ENCODE data around the gene TANC1. TPM values are rescaled to one million over a fixed set of nuclear protein-coding genes. Genes with fewer than 3 reads are reported as not detected.

TANC1 gene
- total RNA-seq, 6 experiments from 2014 or later, result 22.4 to 27.7 (median 23.1) TPM

DNA sequence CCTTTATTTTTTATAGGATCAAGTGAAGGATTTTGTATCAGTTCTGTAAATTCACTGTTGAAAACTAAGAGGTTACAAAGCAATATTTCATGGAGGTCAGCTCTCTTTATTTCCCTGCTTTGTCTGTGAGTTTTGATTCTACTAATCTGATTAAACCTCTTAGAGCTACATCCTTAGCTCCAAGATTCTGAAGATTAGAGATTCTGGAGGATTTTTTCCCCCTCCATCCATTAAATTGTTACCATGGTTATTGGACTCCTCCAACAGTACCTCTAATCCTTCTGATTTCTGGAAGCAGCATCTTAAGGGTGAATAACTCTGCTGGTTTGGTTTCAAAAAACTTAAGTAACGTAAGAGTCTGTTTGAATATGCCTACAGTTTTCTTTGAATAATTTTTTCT lies 110.0 kb downstream of the TANC1 start:
- H3K27ac Mint-ChIP-seq, result no peak overlapping the region

DNA sequence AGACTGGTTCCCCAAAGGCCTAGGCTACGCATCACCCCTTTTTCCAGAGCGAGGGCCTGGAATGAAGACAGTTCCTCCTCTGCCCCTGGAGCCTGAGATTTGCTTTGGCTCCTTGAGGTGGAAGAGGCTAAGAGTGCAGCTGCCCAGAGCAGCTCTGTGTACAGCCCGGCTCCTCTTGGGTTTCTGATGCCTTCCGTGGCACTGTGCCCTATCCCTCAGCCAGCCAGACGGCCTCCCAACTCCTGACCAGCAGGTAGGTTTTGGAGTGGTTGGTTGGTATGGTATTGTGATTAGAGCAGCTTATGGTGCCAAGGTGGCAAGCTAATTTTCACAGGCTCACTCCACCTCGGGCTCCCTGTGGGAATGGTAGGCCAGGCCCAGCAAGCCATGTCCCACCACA lies 112.2 kb downstream of the TANC1 start:
- no peaks in the 10 kb centered on the region for H3K36me3 Mint-ChIP-seq (ENCODE audit: low read depth)
- no peak overlapping the region for H3K27ac Mint-ChIP-seq
- H3K4me3 Mint-ChIP-seq, result no peak overlapping the region

More for the DNA sequence above, 110.0 kb downstream of the TANC1 start:
- Mint-ChIP-seq H3K9me3 (no peaks in the 10 kb centered on the region), H3K36me3 (ENCODE audit: low read depth) (no peaks in the 10 kb centered on the region), H3K27me3 (ENCODE audit: insufficient read depth) (peaks cover 2% of the 10 kb centered on the region; the same call in 1 of the 2 replicates), H3K4me1 (ENCODE audit: low read depth) (peaks cover 60% of the 10 kb centered on the region), H3K4me3 (no peak overlapping the region)
- no peak for DNase-seq
- TF ChIP-seq, protein P1, sequence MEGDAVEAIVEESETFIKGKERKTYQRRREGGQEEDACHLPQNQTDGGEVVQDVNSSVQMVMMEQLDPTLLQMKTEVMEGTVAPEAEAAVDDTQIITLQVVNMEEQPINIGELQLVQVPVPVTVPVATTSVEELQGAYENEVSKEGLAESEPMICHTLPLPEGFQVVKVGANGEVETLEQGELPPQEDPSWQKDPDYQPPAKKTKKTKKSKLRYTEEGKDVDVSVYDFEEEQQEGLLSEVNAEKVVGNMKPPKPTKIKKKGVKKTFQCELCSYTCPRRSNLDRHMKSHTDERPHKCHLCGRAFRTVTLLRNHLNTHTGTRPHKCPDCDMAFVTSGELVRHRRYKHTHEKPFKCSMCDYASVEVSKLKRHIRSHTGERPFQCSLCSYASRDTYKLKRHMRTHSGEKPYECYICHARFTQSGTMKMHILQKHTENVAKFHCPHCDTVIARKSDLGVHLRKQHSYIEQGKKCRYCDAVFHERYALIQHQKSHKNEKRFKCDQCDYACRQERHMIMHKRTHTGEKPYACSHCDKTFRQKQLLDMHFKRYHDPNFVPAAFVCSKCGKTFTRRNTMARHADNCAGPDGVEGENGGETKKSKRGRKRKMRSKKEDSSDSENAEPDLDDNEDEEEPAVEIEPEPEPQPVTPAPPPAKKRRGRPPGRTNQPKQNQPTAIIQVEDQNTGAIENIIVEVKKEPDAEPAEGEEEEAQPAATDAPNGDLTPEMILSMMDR (IDR thresholded peaks at IDR 0.05), result no peak

GRCh38 chr2:159082119-159082518 lies 113.7 kb downstream of the TANC1 start:
- no peaks in the 10 kb centered on the region for H3K27me3 Mint-ChIP-seq (ENCODE audit: insufficient read depth)
- no peaks in the 10 kb centered on the region for H3K36me3 Mint-ChIP-seq (ENCODE audit: low read depth)
- H3K27ac Mint-ChIP-seq, result no peak overlapping the region
- peaks cover 60% of the 10 kb centered on the region for H3K4me1 Mint-ChIP-seq (ENCODE audit: low read depth)
- no peaks in the 10 kb centered on the region for H3K9me3 Mint-ChIP-seq
- H3K4me3 Mint-ChIP-seq, result no peak overlapping the region
- no peak for DNase-seq
- TF ChIP-seq, protein P1 (IDR thresholded peaks at IDR 0.05), result no peak

More for the DNA sequence above, 112.2 kb downstream of the TANC1 start:
- no peaks in the 10 kb centered on the region for H3K9me3 Mint-ChIP-seq
- TF ChIP-seq, protein P1 (IDR thresholded peaks at IDR 0.05), result no peak
- peaks cover 2% of the 10 kb centered on the region; the same call in 1 of the 2 replicates for H3K27me3 Mint-ChIP-seq (ENCODE audit: insufficient read depth)
- H3K4me1 Mint-ChIP-seq (ENCODE audit: low read depth), result peaks cover 60% of the 10 kb centered on the region
- DNase-seq, result no peak

- no peak for DNase-seq
- Mint-ChIP-seq H3K27me3 (ENCODE audit: insufficient read depth) (no peaks in the 10 kb centered on the region), H3K9me3 (no peaks in the 10 kb centered on the region), H3K36me3 (ENCODE audit: low read depth) (no peaks in the 10 kb centered on the region), H3K4me3 (no peak overlapping the region), H3K4me1 (ENCODE audit: low read depth) (peaks cover 61% of the 10 kb centered on the region), H3K27ac (peak overlapping the region; percentile 88)
- TF ChIP-seq, protein P1 (IDR thresholded peaks at IDR 0.05), result no peak
Measured at GRCh38 chr2:159084384-159085370, 116.2 kb downstream of the TANC1 start.

- Mint-ChIP-seq H3K4me3 (no peak overlapping the region), H3K4me1 (ENCODE audit: low read depth) (peaks cover 78% of the 10 kb centered on the region), H3K27ac (no peak overlapping the region), H3K9me3 (no peaks in the 10 kb centered on the region), H3K36me3 (ENCODE audit: low read depth) (no peaks in the 10 kb centered on the region), H3K27me3 (ENCODE audit: insufficient read depth) (no peaks in the 10 kb centered on the region; the same call in none of the 2 replicates)
- DNase-seq, result no peak
- TF ChIP-seq, protein P1 (IDR thresholded peaks at IDR 0.05), result no peak
Measured at GRCh38 chr2:159086342-159086741, 117.9 kb downstream of the TANC1 start.
